GM23338 (cell line): ENCODE measurements around the gene IMMP2L. TPM values are rescaled to one million over a fixed set of nuclear protein-coding genes. Genes with fewer than 3 reads are reported as not detected.

Experiments used
- ATAC-seq: fragments of 200-7000 bp; cut with Tn5 transposase; 3 replicates; pipeline ENCODE4 v1.9.1; 2020
- DNase-seq: peaks from one replicate; pipeline ENCODE4 v3.0.0-alpha.2; 2015; ENCODE audit warnings: low spot score
- H2AFZ ChIP-seq: fragments of 200-600 bp; sonication (generic); 2 replicates; pipeline ENCODE4 v1.8.0; 2016; ENCODE audit warnings: antibody characterized with exemption, mild to moderate bottlenecking, moderate library complexity
- H3F3A ChIP-seq: fragments of 200-600 bp; sonication (generic); replicated peaks from 2 replicates; pipeline ENCODE4 v1.8.0; 2017; ENCODE audit warnings: antibody characterized with exemption, mixed run types, low read depth
- H3K27ac ChIP-seq: fragments of 200-600 bp; sonication (generic); 2 replicates; pipeline ENCODE4 v1.6.1; 2016; ENCODE audit warnings: low read depth
- H3K27me3 ChIP-seq: fragments of 200-600 bp; sonication (generic); 2 replicates; pipeline ENCODE4 v1.8.0; 2016; ENCODE audit warnings: mild to moderate bottlenecking, mixed run types, moderate library complexity; ENCODE audit not compliant: insufficient read depth
- H3K36me3 ChIP-seq: fragments of 200-600 bp; sonication (generic); 2 replicates; pipeline ENCODE4 v1.8.0; 2016; ENCODE audit warnings: mild to moderate bottlenecking; ENCODE audit not compliant: insufficient read depth
- H3K4me1 ChIP-seq: fragments of 200-600 bp; sonication (generic); 2 replicates; pipeline ENCODE4 v1.8.0; 2016; ENCODE audit warnings: mild to moderate bottlenecking, moderate library complexity; ENCODE audit not compliant: insufficient read depth
- H3K4me2 ChIP-seq: fragments of 200-600 bp; sonication (generic); 2 replicates; pipeline ENCODE4 v1.7.1; 2017; ENCODE audit warnings: mixed run types
- H3K4me3 ChIP-seq: fragments of 200-600 bp; sonication (generic); 2 replicates; pipeline ENCODE4 v1.6.1; 2016; ENCODE audit warnings: mixed run types
- H3K79me2 ChIP-seq: fragments of 200-600 bp; sonication (generic); replicated peaks from 2 replicates; pipeline ENCODE4 v1.8.0; 2017; ENCODE audit warnings: mild to moderate bottlenecking; ENCODE audit not compliant: insufficient read depth
- H3K9me2 ChIP-seq: fragments of 200-600 bp; sonication (generic); 2 replicates; pipeline ENCODE4 v1.8.0; 2017; ENCODE audit not compliant: insufficient read depth
- H4K20me1 ChIP-seq: fragments of 200-600 bp; sonication (generic); replicated peaks from 2 replicates; pipeline ENCODE4 v1.8.0; 2017; ENCODE audit warnings: mild to moderate bottlenecking; ENCODE audit not compliant: insufficient read depth
- H3K27ac Mint-ChIP-seq: 2 replicates; pipeline ENCODE4 v1.8.0; 2020; ENCODE audit warnings: inconsistent platforms, mild to moderate bottlenecking, moderate library complexity, mixed read lengths
- H3K27me3 Mint-ChIP-seq: 3 replicates; pipeline ENCODE4 v1.8.0; 2022; ENCODE audit warnings: low read depth, mild to moderate bottlenecking, moderate library complexity, mixed read lengths, inconsistent platforms; ENCODE audit not compliant: insufficient read depth, poor library complexity
- H3K36me3 Mint-ChIP-seq: 3 replicates; pipeline ENCODE4 v1.8.0; 2021; ENCODE audit warnings: low read depth, mild to moderate bottlenecking, inconsistent platforms, moderate library complexity, mixed read lengths
- H3K4me1 Mint-ChIP-seq: 3 replicates; pipeline ENCODE4 v1.8.0; 2020; ENCODE audit warnings: mild to moderate bottlenecking, inconsistent platforms, mixed read lengths
- H3K4me3 Mint-ChIP-seq: 3 replicates; pipeline ENCODE4 v1.8.0; 2021; ENCODE audit warnings: moderate library complexity, mild to moderate bottlenecking, inconsistent platforms, mixed read lengths
- H3K9me3 Mint-ChIP-seq: 3 replicates; pipeline ENCODE4 v1.8.0; 2020; ENCODE audit warnings: moderate library complexity, mild to moderate bottlenecking, inconsistent platforms, mixed read lengths
- CREB1 ChIP-seq: fragments of 250-450 bp; sonication (Bioruptor Pico); IDR thresholded peaks from 2 replicates; pipeline ENCODE4 v1.5.0; 2020; ENCODE audit warnings: low read depth, mild to moderate bottlenecking, moderate library complexity
- CTCF ChIP-seq, 2 experiments: fragments of 200-600 bp in 1 of 2; sonication (generic) in 1 of 2; conservative IDR thresholded peaks; 2 replicates each; pipeline versions ENCODE4 v1.5.1 to v1.6.1; 2016 to 2017; ENCODE audit warnings: antibody characterized with exemption in 2 of 2, low read depth in 2 of 2, mild to moderate bottlenecking in 2 of 2, moderate library complexity in 1 of 2
- ETS1 ChIP-seq: IDR thresholded peaks from 2 replicates; pipeline ENCODE4 v1.6.1; 2016; ENCODE audit warnings: antibody characterized with exemption
- EZH2 ChIP-seq: fragments of 200-600 bp; sonication (generic); IDR thresholded peaks from one replicate; pipeline ENCODE4 v1.8.0; 2017; ENCODE audit warnings: antibody characterized with exemption, mild to moderate bottlenecking, low read depth; ENCODE audit not compliant: unreplicated experiment
- EZH2phosphoT487 ChIP-seq: fragments of 200-600 bp; sonication (generic); IDR thresholded peaks from one replicate; pipeline ENCODE4 v1.8.1; 2018; ENCODE audit warnings: antibody characterized with exemption; ENCODE audit not compliant: unreplicated experiment
- NANOG ChIP-seq: IDR thresholded peaks from 2 replicates; pipeline ENCODE4 v1.6.1; 2016; ENCODE audit warnings: antibody characterized with exemption, borderline replicate concordance
- POLR2AphosphoS5 ChIP-seq: IDR thresholded peaks from 2 replicates; pipeline ENCODE4 v1.6.1; 2016; ENCODE audit warnings: antibody characterized with exemption, low read depth
- REST ChIP-seq: IDR thresholded peaks from one replicate; pipeline ENCODE4 v1.6.1; 2018; ENCODE audit warnings: antibody characterized with exemption; ENCODE audit not compliant: unreplicated experiment
- ZNF331 ChIP-seq: fragments of 250-450 bp; sonication (Bioruptor Pico); IDR thresholded peaks from 2 replicates; pipeline ENCODE4 v1.5.0; 2020; ENCODE audit warnings: low read depth, mild to moderate bottlenecking, moderate library complexity
- ZNF462 ChIP-seq: fragments of 250-450 bp; sonication (Bioruptor Pico); IDR thresholded peaks from 2 replicates; pipeline ENCODE4 v1.5.0; 2020; ENCODE audit warnings: mild to moderate bottlenecking, moderate library complexity
- polyA plus RNA-seq: library from polyadenylated mRNA; unstranded; fragments of >200 nt; fragmentation: Nextera tagmentation; extraction: Ambion mirVana; gene quantifications from 2 replicates; pipeline ENCODE4 v1.2.1, GENCODE V29; 2016
- total RNA-seq: library from RNA; depleted of rRNA; stranded (reverse); fragments of >200 nt; shearing (Covaris generic); gene quantifications from 2 replicates; pipeline ENCODE4 v1.2.3, GENCODE V29; 2014

IMMP2L gene
- total and polyA plus RNA-seq, 2 experiments from 2014 or later: 7.3 to 14.0 TPM

GRCh38 chr7:111282626-111283025, 279.7 kb downstream of the IMMP2L start (continued):
- no peak for TF ChIP-seq REST
- no peak for TF ChIP-seq EZH2
- no peak for TF ChIP-seq ETS1
- TF ChIP-seq EZH2phosphoT487: no peak
- no peak for TF ChIP-seq ZNF331 (CRISPR knock-in tag)
- no peak for TF ChIP-seq CREB1 (CRISPR knock-in tag)
- TF ChIP-seq CTCF (conservative IDR thresholded peaks at IDR 0.05; ENCODE audit: low read depth in 2 of 2): no peak

- Mint-ChIP-seq H3K4me1 (peaks cover 14% of the 10 kb centered on the region), H3K27ac (peak overlapping the region; percentile 1; the same call in 1 of the 2 replicates), H3K4me3 (no peak overlapping the region), H3K9me3 (no peaks in the 10 kb centered on the region), H3K36me3 (no peaks in the 10 kb centered on the region), H3K27me3 (peaks cover 2% of the 10 kb centered on the region)
- H3K27ac ChIP-seq: no peak overlapping the region
- H2AFZ ChIP-seq: no peak overlapping the region
- H3K4me3 ChIP-seq: no peak overlapping the region
- no peak for ATAC-seq
- H3K4me1 ChIP-seq: peaks cover 5% of the 10 kb centered on the region; the same call in 1 of the 2 replicates
- no peaks in the 10 kb centered on the region for H3K79me2 ChIP-seq
- H3K36me3 ChIP-seq: no peaks in the 10 kb centered on the region
- H3K9me2 ChIP-seq: no peaks in the 10 kb centered on the region
- DNase-seq: no peak
- H3F3A ChIP-seq: no peaks in the 10 kb centered on the region
- H3K27me3 ChIP-seq: no peaks in the 10 kb centered on the region
- H3K4me2 ChIP-seq: no peak overlapping the region
- H4K20me1 ChIP-seq: no peaks in the 10 kb centered on the region
- TF ChIP-seq POLR2AphosphoS5: no peak
- no peak for TF ChIP-seq ZNF462
- no peak for TF ChIP-seq CREB1 (CRISPR knock-in tag)
- no peak for TF ChIP-seq NANOG
- no peak for TF ChIP-seq CTCF (conservative IDR thresholded peaks at IDR 0.05; ENCODE audit: low read depth in 2 of 2)
- no peak for TF ChIP-seq EZH2
Measured at GRCh38 chr7:111274857-111275256, 287.4 kb downstream of the IMMP2L start.
